ENCODE data around the gene GPC4. TPM values are rescaled to one million over a fixed set of nuclear protein-coding genes. Genes with fewer than 3 reads are reported as not detected.

The GPC4 gene
- total and polyA plus RNA-seq, 2 experiments from 2014 or later, result 124 to 183 TPM

DNA sequence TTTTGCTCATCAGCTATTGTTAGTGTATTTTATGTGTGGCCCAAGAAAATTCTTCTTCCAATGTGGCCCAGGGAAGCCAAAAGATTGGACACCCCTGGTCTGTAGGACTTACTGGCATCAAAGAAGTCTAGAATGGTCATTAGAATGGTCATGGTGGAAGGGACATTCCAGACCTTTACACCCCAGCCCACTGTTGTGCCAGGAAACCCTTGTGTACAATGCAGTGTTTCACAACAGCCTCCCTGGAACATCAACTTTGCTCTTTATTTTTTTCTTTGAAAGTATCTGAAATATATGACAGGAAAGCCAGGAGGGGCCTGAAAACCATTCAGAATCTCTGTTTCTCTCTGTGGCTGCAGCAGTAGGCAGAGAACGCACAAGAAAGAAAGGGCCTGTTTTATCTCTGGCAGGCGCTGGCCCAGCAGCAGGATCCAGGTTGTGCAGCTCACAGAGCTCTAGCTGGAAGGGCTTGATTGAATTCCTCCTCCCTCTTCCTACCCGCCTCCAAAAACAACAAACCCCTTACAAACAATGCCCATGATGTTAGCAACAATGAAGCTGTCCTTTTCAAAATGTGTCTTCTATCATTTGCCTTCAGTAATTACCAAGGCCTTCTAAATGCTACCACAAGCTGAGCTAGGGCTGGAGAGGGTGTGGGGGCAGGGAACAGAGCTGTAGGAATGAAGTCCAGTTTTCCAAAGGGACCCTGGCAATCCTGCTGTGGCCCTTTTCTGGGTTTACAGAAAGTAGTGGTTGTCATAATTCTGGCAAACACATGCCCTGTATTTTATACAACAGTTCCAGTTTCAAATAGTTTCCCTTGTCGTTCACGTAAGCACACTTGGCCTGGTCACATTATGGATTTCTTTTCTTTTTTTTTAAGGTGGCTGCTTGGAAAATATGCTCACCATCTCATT, 164.8 kb downstream of the GPC4 start:
- Histone ChIP-seq H3K4me1 (ENCODE audit: insufficient read depth) (peaks cover 25% of the 10 kb centered on the region), H3K9me2 (ENCODE audit: insufficient read depth) (no peaks in the 10 kb centered on the region), H3K79me2 (replicated peaks; ENCODE audit: insufficient read depth) (no peaks in the 10 kb centered on the region), H3F3A (replicated peaks; ENCODE audit: low read depth) (no peaks in the 10 kb centered on the region), H3K4me3 (no peak overlapping the region), H2AFZ (0 out of 2 replicates have a peak overlapping the region, but pooled peaks have one; percentile 28), H3K27ac (ENCODE audit: low read depth) (no peak overlapping the region), H3K4me2 (no peak overlapping the region), H3K27me3 (ENCODE audit: insufficient read depth) (no peaks in the 10 kb centered on the region), H4K20me1 (replicated peaks; ENCODE audit: insufficient read depth) (no peaks in the 10 kb centered on the region), H3K36me3 (ENCODE audit: insufficient read depth) (no peaks in the 10 kb centered on the region)
- H3K27ac Mint-ChIP-seq, result no peak overlapping the region
- no peak overlapping the region for H3K4me3 Mint-ChIP-seq
- TF ChIP-seq ZNF114 (CRISPR knock-in tag; IDR thresholded peaks at IDR 0.05) (no peak), STAT1 (IDR thresholded peaks at IDR 0.05; ENCODE audit: unreplicated experiment) (no peak), JUNB (IDR thresholded peaks at IDR 0.05; ENCODE audit: unreplicated experiment) (no peak), NANOG (IDR thresholded peaks at IDR 0.05; ENCODE audit: borderline replicate concordance) (no peak), CREB1 (CRISPR knock-in tag; IDR thresholded peaks at IDR 0.05; ENCODE audit: low read depth) (no peak), EZH2 (IDR thresholded peaks at IDR 0.05; ENCODE audit: low read depth, unreplicated experiment) (no peak), POLR2AphosphoS5 (IDR thresholded peaks at IDR 0.05; ENCODE audit: low read depth) (no peak)
- TF ChIP-seq, protein P1, sequence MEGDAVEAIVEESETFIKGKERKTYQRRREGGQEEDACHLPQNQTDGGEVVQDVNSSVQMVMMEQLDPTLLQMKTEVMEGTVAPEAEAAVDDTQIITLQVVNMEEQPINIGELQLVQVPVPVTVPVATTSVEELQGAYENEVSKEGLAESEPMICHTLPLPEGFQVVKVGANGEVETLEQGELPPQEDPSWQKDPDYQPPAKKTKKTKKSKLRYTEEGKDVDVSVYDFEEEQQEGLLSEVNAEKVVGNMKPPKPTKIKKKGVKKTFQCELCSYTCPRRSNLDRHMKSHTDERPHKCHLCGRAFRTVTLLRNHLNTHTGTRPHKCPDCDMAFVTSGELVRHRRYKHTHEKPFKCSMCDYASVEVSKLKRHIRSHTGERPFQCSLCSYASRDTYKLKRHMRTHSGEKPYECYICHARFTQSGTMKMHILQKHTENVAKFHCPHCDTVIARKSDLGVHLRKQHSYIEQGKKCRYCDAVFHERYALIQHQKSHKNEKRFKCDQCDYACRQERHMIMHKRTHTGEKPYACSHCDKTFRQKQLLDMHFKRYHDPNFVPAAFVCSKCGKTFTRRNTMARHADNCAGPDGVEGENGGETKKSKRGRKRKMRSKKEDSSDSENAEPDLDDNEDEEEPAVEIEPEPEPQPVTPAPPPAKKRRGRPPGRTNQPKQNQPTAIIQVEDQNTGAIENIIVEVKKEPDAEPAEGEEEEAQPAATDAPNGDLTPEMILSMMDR (conservative IDR thresholded peaks at IDR 0.05; ENCODE audit: low read depth in 2 of 2), result no peak
- TF ChIP-seq, protein P2, sequence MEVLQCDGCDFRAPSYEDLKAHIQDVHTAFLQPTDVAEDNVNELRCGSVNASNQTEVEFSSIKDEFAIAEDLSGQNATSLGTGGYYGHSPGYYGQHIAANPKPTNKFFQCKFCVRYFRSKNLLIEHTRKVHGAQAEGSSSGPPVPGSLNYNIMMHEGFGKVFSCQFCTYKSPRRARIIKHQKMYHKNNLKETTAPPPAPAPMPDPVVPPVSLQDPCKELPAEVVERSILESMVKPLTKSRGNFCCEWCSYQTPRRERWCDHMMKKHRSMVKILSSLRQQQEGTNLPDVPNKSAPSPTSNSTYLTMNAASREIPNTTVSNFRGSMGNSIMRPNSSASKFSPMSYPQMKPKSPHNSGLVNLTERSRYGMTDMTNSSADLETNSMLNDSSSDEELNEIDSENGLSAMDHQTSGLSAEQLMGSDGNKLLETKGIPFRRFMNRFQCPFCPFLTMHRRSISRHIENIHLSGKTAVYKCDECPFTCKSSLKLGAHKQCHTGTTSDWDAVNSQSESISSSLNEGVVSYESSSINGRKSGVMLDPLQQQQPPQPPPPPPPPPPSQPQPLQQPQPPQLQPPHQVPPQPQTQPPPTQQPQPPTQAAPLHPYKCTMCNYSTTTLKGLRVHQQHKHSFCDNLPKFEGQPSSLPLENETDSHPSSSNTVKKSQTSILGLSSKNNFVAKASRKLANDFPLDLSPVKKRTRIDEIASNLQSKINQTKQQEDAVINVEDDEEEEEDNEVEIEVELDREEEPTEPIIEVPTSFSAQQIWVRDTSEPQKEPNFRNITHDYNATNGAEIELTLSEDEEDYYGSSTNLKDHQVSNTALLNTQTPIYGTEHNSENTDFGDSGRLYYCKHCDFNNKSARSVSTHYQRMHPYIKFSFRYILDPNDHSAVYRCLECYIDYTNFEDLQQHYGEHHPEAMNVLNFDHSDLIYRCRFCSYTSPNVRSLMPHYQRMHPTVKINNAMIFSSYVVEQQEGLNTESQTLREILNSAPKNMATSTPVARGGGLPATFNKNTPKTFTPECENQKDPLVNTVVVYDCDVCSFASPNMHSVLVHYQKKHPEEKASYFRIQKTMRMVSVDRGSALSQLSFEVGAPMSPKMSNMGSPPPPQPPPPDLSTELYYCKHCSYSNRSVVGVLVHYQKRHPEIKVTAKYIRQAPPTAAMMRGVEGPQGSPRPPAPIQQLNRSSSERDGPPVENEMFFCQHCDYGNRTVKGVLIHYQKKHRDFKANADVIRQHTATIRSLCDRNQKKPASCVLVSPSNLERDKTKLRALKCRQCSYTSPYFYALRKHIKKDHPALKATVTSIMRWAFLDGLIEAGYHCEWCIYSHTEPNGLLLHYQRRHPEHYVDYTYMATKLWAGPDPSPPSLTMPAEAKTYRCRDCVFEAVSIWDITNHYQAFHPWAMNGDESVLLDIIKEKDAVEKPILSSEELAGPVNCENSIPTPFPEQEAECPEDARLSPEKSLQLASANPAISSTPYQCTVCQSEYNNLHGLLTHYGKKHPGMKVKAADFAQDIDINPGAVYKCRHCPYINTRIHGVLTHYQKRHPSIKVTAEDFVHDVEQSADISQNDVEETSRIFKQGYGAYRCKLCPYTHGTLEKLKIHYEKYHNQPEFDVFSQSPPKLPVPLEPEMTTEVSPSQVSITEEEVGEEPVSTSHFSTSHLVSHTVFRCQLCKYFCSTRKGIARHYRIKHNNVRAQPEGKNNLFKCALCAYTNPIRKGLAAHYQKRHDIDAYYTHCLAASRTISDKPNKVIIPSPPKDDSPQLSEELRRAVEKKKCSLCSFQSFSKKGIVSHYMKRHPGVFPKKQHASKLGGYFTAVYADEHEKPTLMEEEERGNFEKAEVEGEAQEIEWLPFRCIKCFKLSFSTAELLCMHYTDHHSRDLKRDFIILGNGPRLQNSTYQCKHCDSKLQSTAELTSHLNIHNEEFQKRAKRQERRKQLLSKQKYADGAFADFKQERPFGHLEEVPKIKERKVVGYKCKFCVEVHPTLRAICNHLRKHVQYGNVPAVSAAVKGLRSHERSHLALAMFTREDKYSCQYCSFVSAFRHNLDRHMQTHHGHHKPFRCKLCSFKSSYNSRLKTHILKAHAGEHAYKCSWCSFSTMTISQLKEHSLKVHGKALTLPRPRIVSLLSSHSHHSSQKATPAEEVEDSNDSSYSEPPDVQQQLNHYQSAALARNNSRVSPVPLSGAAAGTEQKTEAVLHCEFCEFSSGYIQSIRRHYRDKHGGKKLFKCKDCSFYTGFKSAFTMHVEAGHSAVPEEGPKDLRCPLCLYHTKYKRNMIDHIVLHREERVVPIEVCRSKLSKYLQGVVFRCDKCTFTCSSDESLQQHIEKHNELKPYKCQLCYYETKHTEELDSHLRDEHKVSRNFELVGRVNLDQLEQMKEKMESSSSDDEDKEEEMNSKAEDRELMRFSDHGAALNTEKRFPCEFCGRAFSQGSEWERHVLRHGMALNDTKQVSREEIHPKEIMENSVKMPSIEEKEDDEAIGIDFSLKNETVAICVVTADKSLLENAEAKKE (CRISPR knock-in tag; IDR thresholded peaks at IDR 0.05), result no peak
- TF ChIP-seq, protein P3, sequence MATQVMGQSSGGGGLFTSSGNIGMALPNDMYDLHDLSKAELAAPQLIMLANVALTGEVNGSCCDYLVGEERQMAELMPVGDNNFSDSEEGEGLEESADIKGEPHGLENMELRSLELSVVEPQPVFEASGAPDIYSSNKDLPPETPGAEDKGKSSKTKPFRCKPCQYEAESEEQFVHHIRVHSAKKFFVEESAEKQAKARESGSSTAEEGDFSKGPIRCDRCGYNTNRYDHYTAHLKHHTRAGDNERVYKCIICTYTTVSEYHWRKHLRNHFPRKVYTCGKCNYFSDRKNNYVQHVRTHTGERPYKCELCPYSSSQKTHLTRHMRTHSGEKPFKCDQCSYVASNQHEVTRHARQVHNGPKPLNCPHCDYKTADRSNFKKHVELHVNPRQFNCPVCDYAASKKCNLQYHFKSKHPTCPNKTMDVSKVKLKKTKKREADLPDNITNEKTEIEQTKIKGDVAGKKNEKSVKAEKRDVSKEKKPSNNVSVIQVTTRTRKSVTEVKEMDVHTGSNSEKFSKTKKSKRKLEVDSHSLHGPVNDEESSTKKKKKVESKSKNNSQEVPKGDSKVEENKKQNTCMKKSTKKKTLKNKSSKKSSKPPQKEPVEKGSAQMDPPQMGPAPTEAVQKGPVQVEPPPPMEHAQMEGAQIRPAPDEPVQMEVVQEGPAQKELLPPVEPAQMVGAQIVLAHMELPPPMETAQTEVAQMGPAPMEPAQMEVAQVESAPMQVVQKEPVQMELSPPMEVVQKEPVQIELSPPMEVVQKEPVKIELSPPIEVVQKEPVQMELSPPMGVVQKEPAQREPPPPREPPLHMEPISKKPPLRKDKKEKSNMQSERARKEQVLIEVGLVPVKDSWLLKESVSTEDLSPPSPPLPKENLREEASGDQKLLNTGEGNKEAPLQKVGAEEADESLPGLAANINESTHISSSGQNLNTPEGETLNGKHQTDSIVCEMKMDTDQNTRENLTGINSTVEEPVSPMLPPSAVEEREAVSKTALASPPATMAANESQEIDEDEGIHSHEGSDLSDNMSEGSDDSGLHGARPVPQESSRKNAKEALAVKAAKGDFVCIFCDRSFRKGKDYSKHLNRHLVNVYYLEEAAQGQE (IDR thresholded peaks at IDR 0.05; ENCODE audit: unreplicated experiment), result no peak
- TF ChIP-seq, protein P4, sequence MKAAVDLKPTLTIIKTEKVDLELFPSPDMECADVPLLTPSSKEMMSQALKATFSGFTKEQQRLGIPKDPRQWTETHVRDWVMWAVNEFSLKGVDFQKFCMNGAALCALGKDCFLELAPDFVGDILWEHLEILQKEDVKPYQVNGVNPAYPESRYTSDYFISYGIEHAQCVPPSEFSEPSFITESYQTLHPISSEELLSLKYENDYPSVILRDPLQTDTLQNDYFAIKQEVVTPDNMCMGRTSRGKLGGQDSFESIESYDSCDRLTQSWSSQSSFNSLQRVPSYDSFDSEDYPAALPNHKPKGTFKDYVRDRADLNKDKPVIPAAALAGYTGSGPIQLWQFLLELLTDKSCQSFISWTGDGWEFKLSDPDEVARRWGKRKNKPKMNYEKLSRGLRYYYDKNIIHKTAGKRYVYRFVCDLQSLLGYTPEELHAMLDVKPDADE (IDR thresholded peaks at IDR 0.05), result no peak
- DNase-seq (ENCODE audit: low spot score), result no peak
- H3K36me3 Mint-ChIP-seq (ENCODE audit: low read depth), result peaks cover 19% of the 10 kb centered on the region; the same call in 2 of the 3 replicates
- H3K4me1 Mint-ChIP-seq, result peaks cover 43% of the 10 kb centered on the region
- ATAC-seq, result peak; percentile 67
- peaks cover 23% of the 10 kb centered on the region for H3K9me3 Mint-ChIP-seq
- H3K27me3 Mint-ChIP-seq (ENCODE audit: insufficient read depth, low read depth, poor library complexity), result no peaks in the 10 kb centered on the region

All from GM23338 (cell line).